Stomach (tissue), 4 donors: ENCODE measurements around the gene DCLK1.

Experiments
- POLR2A ChIP-seq, 4 donors: fragments of 450-650 bp; IDR thresholded peaks; one replicate each; pipeline ENCODE4 v1.6.1; 2016; ENCODE audit warnings: antibody characterized with exemption in 4 of 4, control low read depth in 2 of 4, mild to moderate bottlenecking in 1 of 4, moderate library complexity in 1 of 4
- TF ChIP-seq, protein P1 (sequence below), 7 experiments: fragments of 450-650 bp in 4 of 7; fragments of 200-600 bp in 3 of 7; sonication (generic) in 3 of 7; IDR thresholded peaks; one replicate each; pipeline ENCODE4 v1.5.1; 2016 to 2019; ENCODE audit warnings: antibody characterized with exemption in 7 of 7, control low read depth in 2 of 7, mild to moderate bottlenecking in 1 of 7

DNA sequence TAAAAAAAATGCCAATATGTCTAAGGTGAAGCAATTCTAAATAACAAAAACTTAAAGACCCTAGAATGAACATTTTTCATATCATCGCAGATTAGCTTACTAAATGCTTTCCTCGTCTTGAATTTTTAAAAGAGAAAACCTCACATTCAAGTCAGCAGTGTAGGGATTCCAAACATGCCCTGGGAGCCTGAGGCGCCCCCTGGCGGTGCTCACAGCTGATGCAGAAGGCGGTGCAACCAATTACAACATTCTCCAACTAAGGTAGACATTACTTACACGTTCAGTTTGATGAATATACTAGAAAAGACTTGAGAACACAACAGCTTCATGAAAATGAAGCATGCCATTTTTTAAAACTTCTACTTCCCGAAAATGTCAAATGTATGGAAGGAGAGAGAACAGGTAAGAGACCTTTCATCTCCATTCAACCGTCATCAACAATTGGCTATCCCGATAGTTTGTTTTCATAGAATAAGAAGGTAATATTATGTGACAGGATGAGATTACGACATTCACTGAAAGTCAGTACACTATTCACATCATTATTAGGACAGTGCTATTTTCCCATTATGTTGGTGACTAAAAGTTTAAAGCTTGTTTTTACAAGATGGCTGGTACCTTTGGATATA lies 304.4 kb downstream of the DCLK1 start:
- TF ChIP-seq, protein P1, sequence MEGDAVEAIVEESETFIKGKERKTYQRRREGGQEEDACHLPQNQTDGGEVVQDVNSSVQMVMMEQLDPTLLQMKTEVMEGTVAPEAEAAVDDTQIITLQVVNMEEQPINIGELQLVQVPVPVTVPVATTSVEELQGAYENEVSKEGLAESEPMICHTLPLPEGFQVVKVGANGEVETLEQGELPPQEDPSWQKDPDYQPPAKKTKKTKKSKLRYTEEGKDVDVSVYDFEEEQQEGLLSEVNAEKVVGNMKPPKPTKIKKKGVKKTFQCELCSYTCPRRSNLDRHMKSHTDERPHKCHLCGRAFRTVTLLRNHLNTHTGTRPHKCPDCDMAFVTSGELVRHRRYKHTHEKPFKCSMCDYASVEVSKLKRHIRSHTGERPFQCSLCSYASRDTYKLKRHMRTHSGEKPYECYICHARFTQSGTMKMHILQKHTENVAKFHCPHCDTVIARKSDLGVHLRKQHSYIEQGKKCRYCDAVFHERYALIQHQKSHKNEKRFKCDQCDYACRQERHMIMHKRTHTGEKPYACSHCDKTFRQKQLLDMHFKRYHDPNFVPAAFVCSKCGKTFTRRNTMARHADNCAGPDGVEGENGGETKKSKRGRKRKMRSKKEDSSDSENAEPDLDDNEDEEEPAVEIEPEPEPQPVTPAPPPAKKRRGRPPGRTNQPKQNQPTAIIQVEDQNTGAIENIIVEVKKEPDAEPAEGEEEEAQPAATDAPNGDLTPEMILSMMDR (IDR thresholded peaks at IDR 0.05) = no peak
- no peak for TF ChIP-seq POLR2A (IDR thresholded peaks at IDR 0.05)
